Activated CD4-positive, alpha-beta T cell treated with anti-CD3 and anti-CD28 coated beads for 24 hours (primary cell): ENCODE data around the gene FAM234A.
"Not testable (repeated sequence)": the region's sequence is repeated elsewhere in the genome, so short reads cannot be mapped to it uniquely, and the experiment has no call there.

ENCODE experiments used
- DNase-seq, 2 donors: peaks; one replicate each; pipeline ENCODE4 v3.0.0-alpha.2; 2020; ENCODE audit warnings: low read depth in 2 of 2

Gene FAM234A

GRCh38 chr16:230351-230750, 4.3 kb upstream of the FAM234A start:
- DNase-seq, result not testable (repeated sequence)

- no peak for DNase-seq
Observed at GRCh38 chr16:230949-231348, 3.7 kb upstream of the FAM234A start.

DNA sequence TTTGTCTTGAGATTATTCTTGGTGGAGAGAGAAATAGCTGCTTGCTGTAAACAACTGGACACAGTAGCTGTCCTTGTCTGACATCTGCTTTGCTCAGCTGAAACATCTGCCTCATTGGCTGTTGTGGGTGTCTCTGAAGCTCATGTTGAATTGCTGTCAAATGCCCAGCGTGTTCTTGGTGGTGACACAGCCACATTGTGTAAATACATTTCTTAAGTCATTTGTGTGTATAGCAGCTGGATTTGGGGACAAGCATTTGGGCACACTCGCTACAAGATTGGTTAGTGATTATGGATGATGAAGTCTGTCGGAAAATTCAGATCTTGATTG, 5.3 kb downstream of the FAM234A start:
- no peak for DNase-seq

DNA sequence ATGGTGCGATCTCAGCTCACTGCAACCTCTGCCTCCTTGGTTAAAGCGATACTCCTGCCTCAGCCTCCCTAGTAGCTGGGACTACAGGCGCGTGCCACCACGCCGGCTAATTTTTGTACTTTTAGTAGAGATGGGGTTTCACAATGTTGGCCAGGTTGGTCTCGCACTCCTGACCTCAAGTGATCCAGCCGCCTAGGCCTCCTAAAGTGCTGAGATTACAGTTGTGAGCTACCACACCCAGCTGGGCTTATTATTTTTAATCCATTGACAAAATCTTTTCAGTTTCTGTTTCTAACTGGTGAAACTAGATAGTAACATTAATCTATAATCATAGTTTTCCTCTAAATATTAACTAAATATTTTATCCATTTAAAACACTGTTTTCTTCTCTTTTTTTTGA, 5.9 kb downstream of the FAM234A start:
- no peak for DNase-seq

DNA sequence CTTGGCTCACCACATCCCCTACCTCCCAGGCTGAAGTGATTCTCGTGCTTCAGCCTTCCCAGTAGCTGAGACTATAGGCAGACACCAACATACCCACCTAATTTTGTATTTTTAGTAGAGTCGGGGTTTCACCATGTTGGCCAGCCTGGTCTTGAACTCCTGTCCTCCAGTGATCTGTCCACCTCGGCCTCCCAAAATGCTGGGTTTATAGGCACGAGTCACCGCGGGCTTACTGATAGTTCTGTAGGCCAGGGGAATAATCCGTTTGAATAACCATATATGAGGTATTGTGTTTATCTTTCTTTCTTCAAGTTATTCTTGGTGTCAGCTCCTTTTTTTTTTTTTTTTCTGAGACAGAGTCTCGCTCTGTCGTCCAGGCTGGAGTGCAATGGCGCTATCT, 7.7 kb downstream of the FAM234A start:
- no peak for DNase-seq

- no peak for DNase-seq
Observed at GRCh38 chr16:243348-243747, 8.7 kb downstream of the FAM234A start.

DNA sequence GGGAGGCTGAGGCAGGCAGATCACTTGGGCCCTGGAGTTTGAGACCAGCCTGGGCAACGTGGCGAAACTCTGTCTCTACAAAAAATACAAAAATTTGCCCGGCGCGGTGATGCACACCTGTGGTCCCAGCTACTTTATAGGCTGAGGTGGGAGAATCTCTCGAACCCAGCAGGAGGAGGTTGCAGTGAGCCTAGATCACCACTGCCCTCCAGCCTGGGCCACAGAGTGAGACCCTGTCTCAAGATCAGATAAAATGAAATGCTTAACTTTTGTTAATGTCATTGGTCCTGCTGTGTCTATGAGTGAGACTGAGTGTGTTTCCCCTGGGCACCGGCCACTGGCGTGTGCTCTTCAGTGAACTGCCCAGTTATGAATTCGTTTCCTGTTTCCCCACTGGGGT, 10.5 kb downstream of the FAM234A start:
- no peak for DNase-seq

DNA sequence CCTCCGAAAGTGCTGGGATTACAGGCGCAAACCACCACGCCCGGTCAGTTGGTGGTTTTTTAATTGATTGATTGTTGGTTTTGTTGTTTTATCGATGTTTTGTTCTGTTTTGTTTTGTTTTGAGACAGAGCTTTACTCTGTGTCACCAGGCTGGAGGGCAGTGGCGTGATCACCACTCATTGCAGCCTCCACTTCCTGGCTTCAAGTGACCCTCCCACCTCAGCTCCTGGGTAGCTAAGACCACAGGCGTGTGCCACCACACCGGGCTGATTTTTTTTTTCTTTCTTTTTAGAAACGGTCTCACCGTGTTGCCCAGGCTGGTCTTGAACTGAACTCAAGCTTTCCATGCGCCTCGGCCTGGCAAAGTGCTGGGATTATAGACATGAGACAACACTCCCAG, 12.4 kb downstream of the FAM234A start:
- no peak for DNase-seq

DNA sequence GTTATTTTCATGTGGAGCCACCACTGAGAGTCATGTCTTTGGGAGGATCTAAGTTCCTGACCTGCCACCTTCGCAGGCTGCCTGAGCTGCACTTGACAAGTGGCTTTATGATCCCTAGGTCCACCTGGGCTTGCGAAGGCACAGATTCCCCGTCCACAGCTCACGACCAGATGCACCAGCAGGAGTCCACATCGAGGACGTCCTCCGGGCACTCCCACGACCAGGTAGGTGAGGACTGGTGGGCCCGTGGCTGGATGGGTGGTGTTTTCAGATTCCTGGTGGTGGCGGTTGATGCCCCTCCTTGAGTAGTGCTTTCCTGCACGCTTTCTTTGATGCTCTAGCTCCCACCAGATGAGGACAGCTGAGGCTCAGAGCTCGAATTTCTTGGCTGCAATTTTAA, 14.8 kb downstream of the FAM234A start:
- DNase-seq, result no peak

DNA sequence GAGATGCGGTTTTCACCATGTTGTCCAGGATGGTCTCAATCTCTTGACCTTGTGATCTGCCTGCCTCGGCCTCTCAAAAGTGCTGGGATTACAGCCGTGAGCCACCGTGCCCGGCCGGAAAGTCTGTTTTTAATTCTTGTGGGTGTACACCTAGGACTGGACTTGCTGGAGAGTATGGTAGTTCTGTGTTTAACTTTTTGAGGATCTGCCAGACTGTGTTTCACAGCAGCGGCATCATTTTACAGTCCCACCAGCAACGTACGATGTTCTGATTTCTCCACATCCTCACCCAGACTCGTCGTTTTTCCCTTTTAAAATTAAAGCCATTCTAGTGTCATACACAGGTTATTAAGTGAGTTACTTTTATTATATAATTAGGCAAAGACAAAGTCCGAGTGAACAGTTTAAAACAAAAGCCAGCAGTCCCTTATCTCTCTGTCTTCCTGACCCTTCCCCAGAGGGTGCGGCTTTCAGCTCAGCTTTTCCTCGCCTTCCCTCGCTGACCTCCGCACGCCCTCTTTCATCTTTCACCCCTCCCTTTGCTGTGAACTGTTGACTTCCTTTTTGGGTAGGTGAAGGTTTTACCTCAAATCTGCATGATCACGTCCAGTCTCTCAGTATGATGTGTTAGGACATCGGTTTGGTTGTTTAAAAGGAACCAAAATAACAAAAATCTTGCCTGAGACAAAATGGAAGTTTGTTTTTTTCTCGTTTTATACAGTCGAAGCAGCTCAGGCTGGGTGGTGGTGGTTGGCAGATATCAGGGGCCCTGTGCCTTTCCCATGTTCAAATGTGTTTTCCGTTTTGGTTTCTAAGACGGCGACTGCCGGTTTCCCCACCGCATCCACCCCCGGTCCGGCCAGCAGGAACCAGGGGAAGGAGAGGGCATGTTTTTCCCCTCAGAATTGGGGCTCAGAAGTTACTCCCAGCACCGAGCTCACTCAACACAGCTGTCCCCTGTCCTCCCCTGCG, 18.0 kb downstream of the FAM234A start:
- no peak for DNase-seq

DNA sequence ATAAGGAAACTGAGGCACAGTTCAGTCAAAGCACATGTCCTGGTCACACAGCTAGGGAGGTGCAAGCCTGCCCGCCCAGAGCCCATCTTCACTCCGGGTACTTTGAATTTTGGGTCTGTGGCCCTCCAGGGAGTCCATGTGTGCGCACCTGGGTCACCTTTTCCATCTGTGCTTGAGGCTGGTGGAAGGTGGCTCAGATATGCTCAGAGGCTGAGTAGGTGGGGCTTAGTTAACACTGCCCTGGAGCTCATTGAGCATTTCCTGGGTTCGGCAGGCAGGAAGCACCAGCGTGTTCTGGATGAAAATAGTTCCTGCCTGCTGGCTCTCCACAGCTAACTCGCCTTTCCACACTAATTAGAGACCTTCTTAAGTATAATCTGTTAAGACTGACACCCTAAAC, 19.2 kb downstream of the FAM234A start:
- DNase-seq, result no peak

DNA sequence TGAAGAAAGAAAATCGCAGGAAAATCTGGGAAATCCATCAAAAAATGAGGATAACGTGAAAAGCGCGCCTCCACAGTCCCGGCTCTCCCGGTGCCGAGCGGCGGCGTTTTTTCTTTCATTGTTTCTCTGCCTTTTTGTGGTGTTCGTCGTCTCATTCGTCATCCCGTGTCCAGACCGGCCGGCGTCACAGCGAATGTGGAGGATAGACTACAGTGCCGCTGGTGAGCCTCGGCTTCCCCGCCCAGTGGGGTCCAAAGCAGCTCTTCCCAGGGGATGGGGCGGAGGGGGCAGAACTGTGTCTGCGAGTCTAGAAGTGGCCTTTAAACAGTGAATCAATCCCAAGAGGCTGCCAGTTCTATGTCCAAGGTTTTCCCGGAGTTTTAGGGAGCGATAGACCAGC, 19.8 kb downstream of the FAM234A start:
- DNase-seq, result no peak

- no peak for DNase-seq
Observed at GRCh38 chr16:255183-255582, 20.6 kb downstream of the FAM234A start.

DNA sequence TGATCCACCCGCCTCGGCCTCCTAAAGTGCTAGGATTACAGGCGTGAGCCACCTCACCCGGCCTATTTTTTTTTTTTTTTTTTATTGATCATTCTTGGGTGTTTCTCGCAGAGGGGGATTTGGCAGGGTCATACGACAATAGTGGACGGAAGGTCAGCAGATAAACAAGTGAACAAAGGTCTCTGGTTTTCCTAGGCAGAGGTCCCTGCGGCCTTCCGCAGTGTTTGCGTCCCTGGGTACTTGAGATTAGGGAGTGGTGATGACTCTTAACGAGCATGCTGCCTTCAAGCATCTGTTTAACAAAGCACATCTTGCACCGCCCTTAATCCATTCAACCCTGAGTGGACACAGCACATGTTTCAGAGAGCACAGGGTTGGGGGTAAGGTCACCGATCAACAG, 23.5 kb downstream of the FAM234A start:
- DNase-seq, result not testable (repeated sequence)

DNA sequence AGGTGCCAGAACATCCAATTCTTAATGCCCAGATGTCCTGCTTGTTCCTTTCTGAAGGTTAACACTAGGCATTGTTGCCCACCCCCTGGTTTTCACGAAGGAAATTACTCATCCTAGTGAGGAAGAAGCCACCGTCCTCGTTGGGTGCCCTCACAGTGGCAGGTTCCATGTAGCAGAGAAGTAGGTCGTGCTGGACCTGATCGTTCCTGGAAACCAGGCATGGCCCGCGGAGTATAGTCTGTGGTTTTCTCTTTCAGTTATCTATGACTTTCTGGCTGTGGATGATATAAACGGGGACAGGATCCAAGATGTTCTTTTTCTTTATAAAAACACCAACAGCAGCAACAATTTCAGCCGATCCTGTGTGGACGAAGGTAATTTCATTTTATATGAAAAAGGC, 24.6 kb downstream of the FAM234A start:
- DNase-seq, result no peak

GRCh38 chr16:259814-260253, 25.2 kb downstream of the FAM234A start:
- DNase-seq, result no peak

DNA sequence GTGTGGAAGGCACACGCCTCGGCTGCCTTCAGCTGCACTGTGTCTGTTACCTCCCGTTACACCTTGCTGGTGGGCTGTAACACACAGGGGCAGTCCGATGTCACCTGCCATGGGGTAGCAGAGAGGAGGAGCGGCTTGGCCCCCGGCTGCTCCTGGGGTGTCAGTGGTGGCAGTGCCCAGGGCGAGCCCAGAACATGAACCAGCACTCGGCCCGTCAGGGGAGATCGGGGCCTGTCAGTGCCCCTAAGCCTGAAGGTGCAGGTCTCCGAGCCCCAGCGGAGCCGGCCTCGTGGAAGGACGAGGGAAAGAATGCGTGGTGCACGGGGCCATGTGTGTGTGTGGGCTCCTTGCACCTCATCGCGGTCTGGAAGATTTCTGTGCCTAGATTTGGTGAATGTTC, 25.7 kb downstream of the FAM234A start:
- no peak for DNase-seq

- DNase-seq, result no peak
Observed at GRCh38 chr16:261031-261691, 26.5 kb downstream of the FAM234A start.

DNA sequence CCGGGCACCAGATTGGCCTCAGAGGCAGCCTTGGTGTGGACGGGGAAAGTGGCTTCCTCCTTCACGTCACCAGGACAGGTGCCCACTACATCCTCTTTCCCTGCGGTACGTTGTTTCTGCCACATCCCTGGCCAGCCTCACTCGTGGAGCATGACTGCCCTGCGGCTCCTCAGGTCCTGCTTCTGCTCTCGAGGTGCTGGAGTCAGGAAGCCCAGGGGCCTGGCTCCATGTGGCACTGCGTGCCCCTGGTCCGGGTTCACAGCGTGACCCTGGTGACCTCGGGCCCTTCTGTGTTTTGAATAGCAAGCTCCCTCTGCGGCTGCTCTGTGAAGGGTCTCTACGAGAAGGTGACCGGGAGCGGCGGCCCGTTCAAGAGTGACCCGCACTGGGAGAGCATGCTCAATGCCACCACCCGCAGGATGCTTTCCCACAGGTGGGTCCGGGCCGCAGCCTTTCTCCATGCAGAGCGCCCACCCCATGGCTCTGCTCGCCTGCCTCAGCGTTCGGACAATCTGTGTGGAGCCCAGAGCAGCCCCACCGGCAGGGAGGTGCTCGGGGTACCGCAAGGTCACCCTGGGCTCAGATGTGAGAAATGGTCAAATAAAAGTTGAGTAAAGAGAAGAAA, 27.6 kb downstream of the FAM234A start:
- no peak for DNase-seq

DNA sequence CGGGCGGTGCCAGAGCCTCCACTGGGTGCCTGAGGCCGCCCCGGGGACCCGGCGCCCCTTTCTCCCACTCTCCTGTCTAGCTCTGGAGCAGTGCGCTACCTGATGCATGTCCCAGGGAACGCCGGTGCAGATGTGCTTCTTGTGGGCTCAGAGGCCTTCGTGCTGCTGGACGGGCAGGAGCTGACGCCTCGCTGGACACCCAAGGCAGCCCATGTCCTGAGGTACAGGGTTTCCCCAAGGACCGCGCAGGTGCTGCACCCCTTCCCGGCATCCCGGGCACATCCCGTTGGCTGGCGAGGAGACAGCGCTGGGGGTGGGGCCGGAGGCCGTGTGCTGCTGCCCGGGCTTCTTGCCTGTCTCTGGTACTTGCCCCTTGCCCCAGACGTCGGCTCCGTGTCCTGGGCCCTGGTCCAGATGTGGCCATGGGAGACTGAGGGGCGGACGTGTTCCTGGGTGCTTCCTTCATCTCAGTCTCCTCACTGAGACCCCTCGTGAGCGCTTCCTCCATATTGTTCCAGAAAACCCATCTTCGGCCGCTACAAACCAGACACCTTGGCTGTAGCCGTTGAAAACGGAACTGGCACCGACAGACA, 28.7 kb downstream of the FAM234A start:
- no peak for DNase-seq

- no peak for DNase-seq
Observed at GRCh38 chr16:263944-264343, 29.3 kb downstream of the FAM234A start.

GRCh38 chr16:264440-264951, 29.9 kb downstream of the FAM234A start:
- no peak for DNase-seq
